Jurkat, Clone E6-1 (cell line): ENCODE results near the gene TIPIN. TPM values are rescaled to one million over a fixed set of nuclear protein-coding genes. Genes with fewer than 3 reads are reported as not detected.
"Not testable (repeated sequence)": the region's sequence is repeated elsewhere in the genome, so short reads cannot be mapped to it uniquely, and the experiment has no call there.

Experiments used
- DNase-seq: peaks from one replicate; pipeline ENCODE4 v3.0.0-alpha.2; 2011; ENCODE audit warnings: low read depth, low spot score
- H3K4me3 ChIP-seq: 2 replicates; pipeline ENCODE4 v1.5.1; 2011; ENCODE audit warnings: mild to moderate bottlenecking, low read length, control low read depth, moderate library complexity
- polyA plus RNA-seq: library from polyadenylated mRNA; unstranded; fragments of >200 nt; gene quantifications from one replicate; pipeline ENCODE4 v1.2.1, GENCODE V29; 2012; ENCODE audit warnings: missing spikeins; ENCODE audit not compliant: insufficient read length, insufficient read depth

Gene TIPIN, protein sequence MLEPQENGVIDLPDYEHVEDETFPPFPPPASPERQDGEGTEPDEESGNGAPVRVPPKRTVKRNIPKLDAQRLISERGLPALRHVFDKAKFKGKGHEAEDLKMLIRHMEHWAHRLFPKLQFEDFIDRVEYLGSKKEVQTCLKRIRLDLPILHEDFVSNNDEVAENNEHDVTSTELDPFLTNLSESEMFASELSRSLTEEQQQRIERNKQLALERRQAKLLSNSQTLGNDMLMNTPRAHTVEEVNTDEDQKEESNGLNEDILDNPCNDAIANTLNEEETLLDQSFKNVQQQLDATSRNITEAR
- 48.3 TPM for polyA plus RNA-seq

DNA sequence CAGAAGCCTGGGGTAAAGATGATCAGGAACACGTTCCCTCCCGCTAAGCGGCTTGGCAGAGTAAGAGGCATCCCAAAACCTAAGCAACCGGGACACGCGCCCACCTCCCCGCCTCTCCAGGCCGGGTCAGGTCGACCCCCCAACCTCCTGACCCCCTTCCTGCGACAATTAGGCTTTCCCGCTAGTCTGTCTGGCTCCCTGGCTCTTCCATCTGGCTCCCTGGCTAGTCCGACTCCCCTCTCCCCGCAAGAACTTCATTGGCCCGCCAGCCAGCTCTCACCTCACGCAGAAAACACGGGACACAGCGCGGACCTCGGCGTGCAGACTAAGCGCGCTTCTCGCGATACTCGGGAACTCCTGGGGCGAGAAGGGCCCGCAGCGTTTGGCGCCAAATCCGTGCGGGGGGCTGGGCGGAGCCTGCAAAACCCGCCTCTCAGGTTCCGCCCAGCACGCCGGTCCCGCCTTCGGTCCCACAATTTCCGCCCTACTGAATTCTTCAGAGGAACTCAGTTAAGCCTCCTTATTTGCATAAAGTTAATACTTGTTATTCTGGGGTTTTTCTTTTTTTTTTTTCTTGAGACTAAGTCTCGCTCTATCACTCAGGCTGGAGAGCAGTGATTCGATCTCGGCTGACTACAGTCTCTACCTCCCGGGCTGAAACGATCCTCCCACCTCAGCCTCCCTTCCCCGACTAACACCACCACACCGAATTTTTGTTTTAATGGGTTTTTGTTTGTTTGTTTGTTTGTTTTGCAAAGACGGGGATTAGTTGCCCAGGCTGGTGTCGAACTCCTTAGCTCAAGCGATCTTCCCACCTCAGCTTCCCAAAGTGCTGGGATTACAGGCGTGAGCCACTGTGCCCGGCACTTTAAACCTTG is at the start of gene TIPIN:
Gene TIPIN (minus strand): TSS at position 327 of the 878 bp plus-strand sequence. CDS start 3,738 bp downstream, outside the sequence.
- peak; percentile 95 for DNase-seq

DNA sequence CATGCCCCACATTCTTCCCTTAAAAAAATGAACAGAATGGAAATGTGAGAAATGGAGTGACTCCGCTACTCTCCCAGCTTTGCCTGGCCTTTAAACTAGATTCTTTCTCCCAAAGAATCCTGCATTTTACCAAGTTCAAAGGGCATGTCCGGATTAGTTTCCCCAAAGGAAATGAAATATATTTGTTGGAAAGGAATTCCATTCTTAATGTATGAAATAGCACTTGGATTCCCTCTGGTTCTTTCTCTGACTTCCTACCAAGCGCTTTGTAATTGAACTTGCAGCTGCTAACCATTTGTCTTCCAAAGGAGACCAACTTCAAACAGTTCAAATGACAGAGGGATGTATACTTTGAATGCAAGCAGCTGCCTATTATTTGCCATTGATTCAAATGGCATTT is 49.1 kb upstream of the TIPIN start:
- DNase-seq, result peak; percentile 47
- H3K4me3 ChIP-seq, result no peak overlapping the region

More for the DNA sequence above, at the start of gene TIPIN:
- H3K4me3 ChIP-seq, result peak within 1 kb of the TSS; percentile 69

DNA sequence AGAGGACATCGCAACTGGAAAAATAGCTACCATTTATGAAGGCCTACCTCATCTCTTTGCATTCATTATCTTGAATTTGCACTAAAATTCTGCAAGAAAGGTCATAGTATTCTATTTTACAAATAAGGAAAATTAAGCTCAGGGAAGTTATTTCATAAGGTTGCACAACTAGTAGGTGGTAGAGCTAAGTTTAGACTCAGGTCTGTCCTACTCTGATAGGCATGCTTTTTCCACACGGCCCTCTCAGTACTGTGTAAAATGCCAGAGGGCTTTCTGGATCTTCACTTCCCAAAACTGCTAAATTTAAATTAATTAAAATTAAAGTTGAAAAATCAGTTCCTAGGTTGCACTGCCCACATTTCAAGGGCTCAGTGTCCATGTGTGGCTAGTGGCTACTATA is 48.5 kb upstream of the TIPIN start:
- H3K4me3 ChIP-seq, result no peak overlapping the region

DNA sequence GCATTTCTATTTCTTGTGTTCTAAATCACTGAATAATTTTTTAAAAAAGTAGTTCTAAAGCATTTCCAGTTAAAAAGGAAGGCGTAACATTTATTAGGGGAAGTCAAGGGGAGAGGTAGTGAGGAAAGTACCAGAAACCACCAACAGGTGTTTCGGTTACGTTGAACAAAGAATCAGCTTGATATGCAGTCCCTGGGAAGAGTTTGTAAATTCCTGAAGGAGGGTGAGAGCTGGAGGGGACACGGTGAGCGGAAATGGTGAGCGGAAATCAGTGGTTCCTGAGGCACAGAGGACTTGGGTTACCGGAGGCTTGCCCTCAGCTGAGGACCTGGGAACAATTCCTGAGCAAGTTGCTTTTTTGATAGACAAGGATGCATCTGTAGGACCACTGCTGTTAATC is 48.0 kb upstream of the TIPIN start:
- peak overlapping the region; percentile 5; the same call in 1 of the 2 replicates for H3K4me3 ChIP-seq
- peak; percentile 49 for DNase-seq

More for the DNA sequence above, 48.5 kb upstream of the TIPIN start:
- DNase-seq, result no peak

DNA sequence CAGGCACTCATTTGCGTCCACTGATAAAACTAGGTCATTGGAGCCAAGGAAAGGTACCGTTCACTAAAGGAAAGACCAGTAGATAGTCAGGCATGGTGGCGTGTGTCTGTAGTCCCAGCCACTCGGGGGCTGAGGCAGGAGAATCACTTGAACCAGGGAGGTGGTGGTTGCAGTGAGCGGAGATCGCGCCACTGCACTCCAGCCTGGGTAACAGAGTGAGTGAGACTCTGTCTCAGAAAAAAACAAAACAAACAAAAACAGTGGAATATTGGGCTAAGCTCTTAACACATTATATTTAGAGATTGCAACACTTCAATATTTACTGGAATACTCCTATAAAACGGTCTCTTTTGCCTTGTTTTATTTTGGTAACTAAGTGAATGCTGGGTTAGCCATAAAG is 47.6 kb upstream of the TIPIN start:
- no peak for DNase-seq
- no peak overlapping the region for H3K4me3 ChIP-seq

DNA sequence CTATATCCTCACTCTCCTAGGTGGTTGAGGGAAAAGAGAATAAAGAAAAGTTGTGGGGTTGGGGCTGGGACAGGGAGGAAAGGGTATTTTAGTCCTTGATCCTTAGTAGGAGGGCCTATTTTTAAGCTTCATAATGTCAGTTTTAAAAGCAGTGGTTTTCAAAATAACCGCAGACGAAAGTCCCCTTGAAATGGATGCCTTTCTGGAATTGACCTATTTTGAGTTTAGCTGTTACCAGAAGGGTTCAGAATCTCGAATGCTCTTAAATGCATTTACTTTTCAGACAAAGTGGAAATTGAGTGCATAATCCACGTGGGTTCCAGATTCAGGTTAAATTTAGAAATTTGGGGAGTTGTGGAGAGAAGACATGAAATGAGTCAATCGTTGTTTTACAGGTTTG is 46.8 kb upstream of the TIPIN start:
- no peak overlapping the region for H3K4me3 ChIP-seq
- no peak for DNase-seq

DNA sequence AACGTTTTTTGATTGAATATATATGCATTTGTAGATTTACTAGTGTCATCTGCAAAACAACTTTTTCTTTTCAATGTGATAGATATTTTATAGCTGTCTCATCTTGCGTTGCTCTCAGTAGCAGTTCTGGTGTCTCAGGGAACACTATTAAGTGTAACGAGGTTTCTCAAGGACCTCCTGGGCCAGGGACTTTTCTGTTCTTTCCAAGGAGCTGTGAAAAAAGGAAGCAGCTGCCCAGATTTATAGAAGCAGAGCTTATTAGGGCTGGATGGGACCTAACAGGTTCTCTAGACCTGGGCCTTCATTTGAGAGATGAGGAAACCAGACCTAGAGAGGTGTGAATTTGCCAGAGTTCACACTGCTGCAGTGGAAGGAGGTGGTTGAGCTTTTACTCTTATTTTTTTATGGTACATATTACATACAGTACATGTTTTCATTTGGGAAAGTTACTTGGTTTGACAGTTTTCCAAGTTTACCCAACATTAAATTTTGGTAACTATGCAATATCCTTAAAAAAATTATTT is 46.3 kb upstream of the TIPIN start:
- DNase-seq, result no peak
- no peak overlapping the region for H3K4me3 ChIP-seq

DNA sequence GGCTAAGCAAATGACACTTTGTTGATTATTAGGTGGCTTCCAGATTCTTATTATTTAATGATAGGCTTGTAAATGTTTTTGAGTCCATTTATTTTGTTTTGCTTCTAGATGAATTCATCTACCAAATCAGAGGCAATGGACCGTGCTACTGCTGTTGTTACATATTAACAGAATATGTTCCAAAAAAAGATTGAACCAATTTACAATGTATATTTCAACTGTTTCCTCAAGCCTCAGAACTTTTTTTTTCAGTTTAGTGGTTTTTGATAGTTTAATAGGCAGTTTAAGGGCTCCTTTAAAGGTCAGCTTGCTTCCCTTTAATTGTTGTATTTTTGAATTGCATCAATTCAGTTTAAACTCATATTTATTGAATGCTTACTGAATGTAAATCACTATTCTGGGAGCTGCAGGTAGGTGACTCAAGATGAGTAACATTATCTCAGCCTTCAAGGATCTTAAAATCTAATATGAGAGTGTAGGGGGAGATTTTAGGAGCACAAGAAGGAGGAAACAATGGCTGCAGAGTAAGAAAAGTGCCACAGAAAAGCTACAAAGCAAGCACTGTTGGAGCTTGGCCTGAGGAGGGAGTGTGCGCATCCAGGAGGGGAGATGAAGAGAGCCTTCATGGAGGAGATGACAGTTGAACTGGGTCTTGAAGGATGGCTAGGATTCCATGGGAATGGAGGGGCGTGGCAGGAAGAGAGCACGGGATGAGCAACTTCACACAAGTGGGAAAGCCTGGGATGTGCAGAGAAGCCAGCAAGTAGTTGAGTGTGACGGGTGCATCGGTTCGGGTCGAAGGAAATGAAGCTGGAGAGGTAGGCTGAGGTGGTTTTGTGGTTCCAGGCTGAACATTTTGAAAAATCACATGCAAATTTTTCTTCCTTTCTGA is 44.9 kb upstream of the TIPIN start:
- peak; percentile 54 for DNase-seq

DNA sequence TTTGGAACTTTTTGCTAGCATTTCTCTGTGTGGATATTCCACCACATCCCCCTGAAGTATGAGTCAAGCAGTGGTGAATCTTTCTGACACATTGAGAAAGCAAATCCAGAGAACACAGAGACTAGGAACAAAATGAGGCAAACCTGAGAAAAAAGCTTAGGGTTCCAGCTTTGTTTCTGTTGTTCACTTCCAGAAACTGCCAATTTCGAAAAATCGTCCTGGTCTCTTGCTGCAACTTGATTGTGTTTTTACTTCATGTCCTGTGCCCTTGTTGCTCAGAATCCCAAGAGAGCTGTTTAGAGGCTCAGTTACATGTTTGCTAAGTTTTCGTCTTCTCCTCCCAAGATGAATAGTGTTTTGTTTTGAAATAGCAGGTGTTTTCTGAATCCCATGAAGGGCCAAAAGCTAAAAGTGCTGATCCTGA is 43.9 kb upstream of the TIPIN start:
- DNase-seq, result no peak
- H3K4me3 ChIP-seq, result no peak overlapping the region

More for the DNA sequence above, 44.9 kb upstream of the TIPIN start:
- peak overlapping the region; percentile 47 for H3K4me3 ChIP-seq

DNA sequence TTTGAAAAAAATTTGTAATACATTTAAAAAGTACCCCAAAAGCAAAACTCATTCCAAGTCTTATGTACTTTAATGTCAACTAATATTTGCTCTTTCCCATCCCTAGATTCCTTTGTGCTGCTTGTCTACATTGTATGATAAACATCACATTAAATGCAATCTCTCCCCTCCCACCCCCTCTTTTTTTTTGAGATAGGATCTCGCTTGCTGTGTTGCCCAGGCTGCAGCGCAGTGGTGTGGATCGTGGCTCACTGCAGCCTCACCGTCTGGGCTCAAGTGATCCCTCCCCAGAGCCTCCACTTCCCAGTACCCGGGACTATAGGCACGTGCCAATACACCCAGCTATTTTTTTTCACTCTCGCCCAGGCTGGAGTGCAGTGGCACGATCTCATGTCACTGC is 42.8 kb upstream of the TIPIN start:
- H3K4me3 ChIP-seq, result no peak overlapping the region
- DNase-seq, result no peak

DNA sequence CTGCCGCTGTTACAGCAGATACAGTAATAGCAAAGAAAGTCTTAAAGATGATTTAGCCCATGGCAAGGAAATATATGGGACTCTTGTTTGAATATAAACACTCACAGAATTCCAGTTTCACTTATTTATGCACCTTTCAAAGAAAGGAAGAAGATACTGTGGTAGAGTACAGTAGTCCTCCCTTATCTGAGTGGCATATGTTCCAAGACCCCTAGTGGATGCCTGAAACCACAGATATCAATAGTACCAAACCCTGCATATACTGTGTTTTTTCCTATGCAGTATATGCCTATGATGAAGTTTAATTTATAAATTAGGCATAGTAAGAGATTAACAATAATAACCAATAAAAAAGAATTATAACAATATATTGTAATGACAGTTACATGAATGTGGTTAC is 38.4 kb upstream of the TIPIN start:
- no peak overlapping the region for H3K4me3 ChIP-seq
- no peak for DNase-seq

DNA sequence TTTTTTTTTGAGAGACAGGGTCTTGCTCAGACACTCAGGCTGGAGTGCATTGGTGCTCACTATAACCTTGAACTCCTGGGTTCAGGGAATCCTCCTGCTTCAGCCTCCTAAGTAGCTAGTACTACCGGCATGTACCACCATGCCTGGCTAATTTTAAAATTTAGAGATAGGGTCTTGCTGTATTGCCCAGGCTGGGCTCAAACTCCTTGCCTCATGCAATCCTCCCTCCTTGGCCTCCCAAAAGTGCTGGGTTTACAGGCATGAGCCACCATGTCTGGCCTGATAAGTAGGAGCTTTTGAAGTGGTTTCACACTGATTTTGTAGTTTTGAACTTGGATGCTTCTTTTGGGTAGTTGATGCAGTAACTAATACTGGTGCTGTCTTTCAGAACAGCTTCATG is 38.0 kb upstream of the TIPIN start:
- peak; percentile 44 for DNase-seq
- H3K4me3 ChIP-seq, result no peak overlapping the region

DNA sequence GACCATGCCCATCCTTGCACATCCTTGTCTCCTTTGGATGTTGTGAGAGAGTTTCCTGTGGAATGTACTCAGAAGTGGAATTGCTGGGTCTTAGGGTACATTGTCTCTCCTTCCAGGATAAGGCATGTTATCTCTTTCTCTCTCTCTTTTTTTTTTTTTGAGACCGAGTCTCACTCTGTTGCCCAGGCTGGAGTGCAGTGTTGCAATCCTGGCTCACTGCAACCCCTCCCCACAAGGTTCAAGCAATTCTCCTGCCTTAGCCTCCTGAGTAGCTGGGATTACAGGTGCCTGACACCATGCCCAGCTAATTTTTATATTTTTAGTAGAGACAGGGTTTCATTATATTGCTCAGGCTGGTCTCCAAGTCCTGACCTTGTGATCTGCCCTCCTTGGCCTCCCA is 36.6 kb upstream of the TIPIN start:
- not testable (repeated sequence) for H3K4me3 ChIP-seq, DNase-seq

DNA sequence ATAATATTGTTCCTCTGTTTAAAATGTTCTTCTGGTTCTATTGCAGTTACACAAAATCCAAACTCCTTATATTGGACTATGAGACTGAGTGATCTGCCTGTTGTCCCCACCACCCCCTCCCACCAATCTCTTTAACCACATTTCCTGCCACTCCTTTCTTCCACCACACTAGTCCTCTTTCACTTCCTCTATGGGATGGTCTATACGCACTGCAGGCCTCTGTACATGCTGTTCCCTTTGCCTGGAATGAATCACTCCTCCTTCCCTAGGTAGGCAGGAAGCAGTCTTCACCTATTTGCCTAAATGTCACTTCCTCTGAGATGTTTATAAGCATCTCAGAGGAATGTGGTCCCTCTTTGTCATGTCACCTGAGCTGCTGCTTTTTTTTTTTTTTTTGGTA is 34.2 kb upstream of the TIPIN start:
- peak; percentile 69 for DNase-seq
- H3K4me3 ChIP-seq, result peak overlapping the region; percentile 7

DNA sequence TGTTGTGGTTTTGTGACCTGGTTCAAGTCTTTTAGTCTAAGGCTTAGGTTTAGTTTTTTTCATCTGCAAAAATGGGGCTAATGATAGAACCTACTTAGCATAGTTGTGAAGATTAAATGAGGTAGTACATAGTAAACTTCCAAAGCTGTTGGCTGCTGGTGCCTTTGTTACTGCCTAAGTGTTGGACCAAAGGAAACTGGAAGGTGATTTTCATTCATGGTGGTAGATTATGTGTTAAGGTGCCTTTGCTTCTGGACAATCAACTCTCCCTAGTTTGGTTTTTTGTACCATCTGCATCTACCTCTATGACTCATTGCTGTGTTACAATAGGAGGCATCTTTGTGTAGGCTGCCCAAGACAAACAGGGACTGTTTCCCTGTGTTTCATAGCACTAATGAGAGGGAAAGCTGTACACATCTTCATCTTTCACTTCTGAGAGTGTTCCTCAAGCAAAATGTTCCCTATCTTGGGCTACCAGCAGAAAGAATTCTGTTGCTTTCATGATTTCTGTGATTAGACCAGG is 33.4 kb upstream of the TIPIN start:
- no peak for DNase-seq
- no peak overlapping the region for H3K4me3 ChIP-seq

DNA sequence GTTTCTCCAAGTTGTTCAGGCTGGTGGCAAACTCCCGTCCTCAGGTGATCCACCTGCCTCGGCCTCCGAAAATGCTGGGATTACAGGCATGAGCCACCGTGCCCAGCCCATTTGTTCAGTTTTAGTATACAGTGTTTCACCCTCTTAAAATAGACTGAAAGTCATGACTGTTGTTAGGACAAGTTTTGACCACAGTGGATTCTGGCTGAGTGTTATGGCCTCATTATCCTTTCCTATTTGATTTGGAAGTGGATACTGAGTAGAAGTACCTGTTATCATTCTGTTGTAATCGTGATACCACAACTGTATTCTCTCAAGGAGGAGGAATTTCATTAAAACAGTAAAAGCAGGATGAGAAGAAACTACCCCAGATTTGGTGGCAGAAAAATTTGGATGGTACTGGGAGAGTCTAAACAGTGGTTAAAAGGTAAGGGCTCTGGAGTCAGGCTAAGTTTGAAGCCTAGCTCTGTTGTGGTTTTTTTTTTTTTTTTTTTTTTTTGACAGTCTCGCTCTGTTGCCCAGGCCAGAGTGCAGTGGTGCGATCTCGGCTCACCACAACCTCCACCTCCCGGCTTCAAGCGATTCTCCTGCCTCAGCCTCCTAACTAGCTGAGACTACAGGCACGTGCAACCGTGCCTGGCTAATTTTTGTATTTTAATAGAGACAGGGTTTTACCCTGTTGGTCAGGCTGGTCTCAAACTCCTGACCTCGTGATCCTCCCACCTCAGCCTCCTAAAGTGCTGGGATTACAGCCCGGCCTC is 32.8 kb upstream of the TIPIN start:
- H3K4me3 ChIP-seq, result peak overlapping the region; percentile 3; the same call in 1 of the 2 replicates
- DNase-seq, result peak; percentile 55

DNA sequence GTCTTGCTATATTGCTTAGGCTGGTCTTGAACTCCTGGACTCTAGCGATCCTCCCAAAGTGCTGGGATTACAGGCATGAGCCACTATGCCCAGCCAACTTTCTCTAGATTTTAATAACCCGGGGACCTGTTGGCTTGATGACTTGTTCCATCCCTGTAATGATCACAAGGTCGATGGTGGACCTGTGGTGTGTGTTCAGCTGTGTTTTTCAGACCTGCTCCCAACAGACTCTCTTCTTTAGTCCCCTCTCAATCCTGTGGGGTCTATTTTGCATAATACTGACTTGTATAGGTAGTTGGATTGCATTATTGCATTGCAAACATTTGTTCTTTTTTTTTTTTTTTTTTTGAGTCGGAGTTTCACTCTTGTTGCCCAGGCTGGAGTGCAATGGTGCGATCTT is 32.1 kb upstream of the TIPIN start:
- no peak overlapping the region for H3K4me3 ChIP-seq
- no peak for DNase-seq

DNA sequence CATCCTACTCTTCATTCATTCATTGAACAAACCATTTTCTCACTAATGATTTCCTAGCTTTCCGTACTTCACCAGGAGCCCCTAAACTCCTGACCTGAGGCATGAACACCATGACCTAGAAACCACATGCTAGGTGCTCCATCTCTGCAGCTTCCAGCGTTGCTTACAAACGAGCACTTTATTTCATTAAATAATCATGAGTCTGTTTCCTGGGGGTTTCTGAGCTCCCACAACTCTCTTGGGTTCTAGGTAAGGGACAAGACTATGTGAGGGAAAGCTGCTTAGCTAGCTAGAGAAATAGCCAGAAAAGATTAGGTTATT is 31.5 kb upstream of the TIPIN start:
- no peak for DNase-seq
- H3K4me3 ChIP-seq, result peak overlapping the region; percentile 82
